GM18873 (cell line): ENCODE results near the gene HMG20B.

Experiments
- ATAC-seq: cut with Tn5 transposase; IDR thresholded peaks from one replicate; pipeline ENCODE4 v1.9.1; 2021; ENCODE audit warnings: mild to moderate bottlenecking, moderate library complexity, moderate number of reproducible peaks; ENCODE audit not compliant: unreplicated experiment, low FRiP score

HMG20B gene

GRCh38 chr19:3604227-3604986, 31.7 kb downstream of the HMG20B start:
- ATAC-seq = no peak

GRCh38 chr19:3604987-3605343, 32.2 kb downstream of the HMG20B start:
- ATAC-seq = no peak

- ATAC-seq = no peak
Measured at GRCh38 chr19:3605361-3605760, 32.6 kb downstream of the HMG20B start.

GRCh38 chr19:3605770-3606169, 33.0 kb downstream of the HMG20B start:
- no peak for ATAC-seq

- ATAC-seq = no peak
Measured at GRCh38 chr19:3606174-3606689, 33.5 kb downstream of the HMG20B start.

- ATAC-seq = no peak
Measured at GRCh38 chr19:3606690-3607289, 34.0 kb downstream of the HMG20B start, which contains the start of gene TBXA2R. TSS of gene TBXA2R (minus strand) at chr19:3606875. CDS start at chr19:3600634, 6,241 bp downstream.

GRCh38 chr19:3607303-3608078, 34.7 kb downstream of the HMG20B start:
- no peak for ATAC-seq

- no peak for ATAC-seq
Measured at GRCh38 chr19:3608079-3608641, 35.4 kb downstream of the HMG20B start.

- ATAC-seq = no peak
Measured at GRCh38 chr19:3608750-3609322, 36.1 kb downstream of the HMG20B start.

GRCh38 chr19:3609779-3610719, 37.3 kb downstream of the HMG20B start:
- ATAC-seq = no peak

- ATAC-seq = no peak
Measured at GRCh38 chr19:3610745-3611717, 38.3 kb downstream of the HMG20B start.

- no peak for ATAC-seq
Measured at GRCh38 chr19:3611841-3612240, 39.1 kb downstream of the HMG20B start.

- no peak for ATAC-seq
Measured at GRCh38 chr19:3612330-3612729, 39.6 kb downstream of the HMG20B start.

- no peak for ATAC-seq
Measured at GRCh38 chr19:3612901-3613741, 40.4 kb downstream of the HMG20B start.

GRCh38 chr19:3613818-3614661, 41.3 kb downstream of the HMG20B start:
- ATAC-seq = no peak

GRCh38 chr19:3614858-3615505, 42.2 kb downstream of the HMG20B start:
- ATAC-seq = no peak
